Amygdala (tissue), 56 donors: ENCODE measurements around the gene ASTN1.
A peak's percentile ranks its signal among the peaks of the same experiment; 100 is the strongest.

Experiments used
- DNase-seq, 56 donors: peaks; one replicate each; lab custom pipeline; 2025; lab: John Stamatoyannopoulos, UW

The ASTN1 gene

GRCh38 chr1:176888471-176889032, 276.0 kb downstream of the ASTN1 start:
- DNase-seq = peak in 2 of 56 donors; percentile 6 to 12

GRCh38 chr1:176885751-176886150, 278.8 kb downstream of the ASTN1 start:
- DNase-seq = no peak

GRCh38 chr1:176885341-176885740, 279.2 kb downstream of the ASTN1 start:
- DNase-seq = no peak

- no peak for DNase-seq
Measured at GRCh38 chr1:176884911-176885310, 279.6 kb downstream of the ASTN1 start.

- no peak for DNase-seq
Measured at GRCh38 chr1:176884286-176884685, 280.2 kb downstream of the ASTN1 start.

- DNase-seq = peak in 43 of 56 donors; percentile 7 to 78 (median 35)
Measured at GRCh38 chr1:176880955-176881595, 283.4 kb downstream of the ASTN1 start.

- DNase-seq = no peak
Measured at GRCh38 chr1:176879784-176880620, 284.5 kb downstream of the ASTN1 start.

- DNase-seq = no peak
Measured at GRCh38 chr1:176878750-176879536, 285.6 kb downstream of the ASTN1 start.

- DNase-seq = no peak
Measured at GRCh38 chr1:176877557-176877956, 287.0 kb downstream of the ASTN1 start.

- DNase-seq = no peak
Measured at GRCh38 chr1:176876966-176877515, 287.5 kb downstream of the ASTN1 start.

- DNase-seq = no peak
Measured at GRCh38 chr1:176869577-176869976, 294.9 kb downstream of the ASTN1 start.

GRCh38 chr1:176866011-176866714, 298.3 kb downstream of the ASTN1 start:
- DNase-seq = no peak

- no peak for DNase-seq
Measured at GRCh38 chr1:176864211-176864610, 300.3 kb downstream of the ASTN1 start.

GRCh38 chr1:176863613-176864012, 300.9 kb downstream of the ASTN1 start:
- no peak for DNase-seq

GRCh38 chr1:176858433-176858916, 306.0 kb downstream of the ASTN1 start:
- DNase-seq = no peak

GRCh38 chr1:176857632-176858031, 306.9 kb downstream of the ASTN1 start:
- DNase-seq = no peak

GRCh38 chr1:176854758-176855745, 309.5 kb downstream of the ASTN1 start:
- DNase-seq = no peak

GRCh38 chr1:176854121-176854520, 310.4 kb downstream of the ASTN1 start:
- DNase-seq = no peak
